Hepatocyte (in vitro differentiated cells): ENCODE data around the gene QSOX2.

Experiments
- CTCF ChIP-seq: fragments of 200-600 bp; sonication (generic); IDR thresholded peaks from 2 replicates; pipeline ENCODE4 v1.5.1; 2016; ENCODE audit warnings: antibody characterized with exemption, mild to moderate bottlenecking; ENCODE audit not compliant: poor library complexity
- EZH2 ChIP-seq: fragments of 200-600 bp; sonication (generic); IDR thresholded peaks from 2 replicates; pipeline ENCODE4 v1.6.1; 2016; ENCODE audit warnings: antibody characterized with exemption, mild to moderate bottlenecking, borderline replicate concordance

- no peak for TF ChIP-seq CTCF
- no peak for TF ChIP-seq EZH2
Measured at GRCh38 chr9:136233868-136234267, 11.7 kb downstream of the QSOX2 start.
